HG03558 (cell line): Measurements from ENCODE around the gene HTR2C.
"Not testable (repeated sequence)": the region's sequence is repeated elsewhere in the genome, so short reads cannot be mapped to it uniquely, and the experiment has no call there.

Experiments
- ATAC-seq: cut with Tn5 transposase; IDR thresholded peaks from one replicate; pipeline ENCODE4 v1.9.1; 2021; ENCODE audit warnings: moderate number of reproducible peaks; ENCODE audit not compliant: unreplicated experiment; ENCODE audit errors: extremely low read depth

Gene HTR2C

GRCh38 chrX:114583646-114584374 is at the start of gene HTR2C:
Gene HTR2C, plus strand, starts transcription at chrX:114584086. Its CDS starts 142,851 bp downstream, at chrX:114726937.
- no peak for ATAC-seq

DNA sequence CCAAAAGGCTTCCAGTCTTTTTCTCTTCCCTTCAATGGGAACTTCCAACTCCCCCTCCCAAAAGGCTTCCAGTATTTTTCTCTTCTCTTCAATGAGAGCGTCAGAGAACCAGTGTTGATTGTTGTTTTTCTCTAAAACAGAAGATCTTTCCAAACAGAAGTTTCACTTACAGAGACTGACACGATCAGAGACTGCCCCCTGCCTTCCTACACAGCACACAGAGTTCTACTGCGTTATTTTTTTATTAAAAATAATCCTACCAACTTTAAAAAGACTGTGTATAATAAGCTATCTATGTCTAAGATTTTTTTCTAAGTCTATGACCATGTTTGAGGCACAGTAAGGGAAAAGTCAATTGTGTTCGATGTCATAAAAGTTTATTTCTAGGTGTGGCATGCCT is 3.5 kb upstream of the HTR2C start:
- ATAC-seq = no peak

- ATAC-seq = no peak
Measured at GRCh38 chrX:114581528-114582263, 2.2 kb upstream of the HTR2C start.

DNA sequence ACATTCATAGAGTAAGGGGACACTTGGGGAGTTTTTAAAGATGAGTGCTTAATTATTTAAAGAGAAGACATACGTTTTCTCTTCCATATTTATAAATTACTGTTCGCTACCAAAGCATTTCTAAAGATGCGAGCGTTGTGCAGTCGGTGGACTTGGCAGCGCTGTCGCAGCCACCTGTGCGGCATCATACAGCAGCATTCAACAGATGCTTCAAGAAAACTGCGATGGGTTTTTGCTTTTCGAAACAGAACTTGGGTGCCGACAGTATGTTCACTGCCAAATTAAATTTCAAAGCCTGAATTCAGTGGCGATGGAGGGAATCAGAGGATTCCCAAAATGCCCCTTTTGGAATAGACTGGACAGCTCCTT is 1.6 kb upstream of the HTR2C start:
- no peak for ATAC-seq

GRCh38 chrX:114582698-114583395 is 1.0 kb upstream of the HTR2C start:
- ATAC-seq = no peak

- no peak for ATAC-seq
Measured at GRCh38 chrX:114584375-114584943, 573 bp downstream of the HTR2C start.

- ATAC-seq = no peak
Measured at GRCh38 chrX:114584983-114585842, 1.3 kb downstream of the HTR2C start.

DNA sequence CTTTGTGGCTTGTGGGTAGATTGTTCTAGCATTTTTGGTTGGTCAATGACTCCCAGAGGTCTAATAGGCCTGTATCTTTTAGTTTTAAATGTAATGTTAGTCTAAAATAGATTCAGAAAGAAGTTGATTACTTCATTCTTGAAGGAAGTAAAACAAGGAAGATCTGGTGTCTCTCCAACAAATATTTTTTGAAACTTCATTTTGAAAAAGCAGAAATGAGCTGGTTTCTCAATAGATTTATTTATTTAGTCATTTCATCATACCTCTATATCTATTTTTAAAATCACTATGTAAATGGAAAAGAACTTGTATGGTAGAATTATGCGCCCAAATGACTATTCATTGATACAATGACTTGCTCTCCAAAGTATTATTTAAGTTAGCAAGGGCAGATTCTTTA is 7.2 kb downstream of the HTR2C start:
- ATAC-seq = no peak

DNA sequence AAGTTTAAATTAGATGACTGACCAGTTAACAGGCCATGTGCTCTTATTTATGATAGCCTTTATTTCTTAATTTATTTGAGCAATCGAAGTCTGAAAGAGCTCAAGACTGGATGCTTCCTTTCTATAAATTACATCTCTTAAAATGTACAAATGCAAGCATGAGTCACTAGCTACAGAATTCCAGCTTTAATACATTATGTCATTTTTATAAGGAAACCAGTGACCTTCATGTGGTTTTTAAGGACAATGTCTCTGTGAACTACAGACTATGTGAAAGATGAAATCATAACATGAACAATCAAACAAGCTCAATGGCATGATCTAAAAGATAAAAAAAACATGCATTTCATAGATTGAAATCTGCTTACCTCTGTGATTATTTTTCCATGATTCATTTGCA is 15.4 kb downstream of the HTR2C start:
- ATAC-seq = no peak

GRCh38 chrX:114599911-114600310 is 16.0 kb downstream of the HTR2C start:
- ATAC-seq = no peak

DNA sequence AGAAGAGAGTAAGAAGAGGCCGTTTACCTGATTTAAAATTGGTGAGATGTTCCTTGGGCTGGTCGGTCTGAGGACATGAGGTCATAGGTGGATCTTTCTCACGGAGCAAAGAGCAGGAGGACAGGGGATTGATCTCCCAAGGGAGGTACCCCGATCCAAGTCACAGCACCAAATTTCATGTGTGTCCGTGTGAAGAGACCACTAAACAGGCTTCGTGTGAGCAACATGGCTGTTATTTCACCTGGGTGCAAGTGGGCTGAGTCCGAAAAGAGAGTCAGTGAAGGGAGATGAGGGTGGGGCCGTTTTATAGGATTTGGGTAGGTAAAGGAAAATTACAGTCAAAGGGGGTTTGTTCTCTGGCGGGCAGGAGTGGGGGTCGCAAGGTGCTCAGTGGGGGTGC is 22.7 kb downstream of the HTR2C start:
- not testable (repeated sequence) for ATAC-seq

GRCh38 chrX:114611018-114611619 is 27.2 kb downstream of the HTR2C start:
- ATAC-seq = no peak

GRCh38 chrX:114615765-114616164 is 31.9 kb downstream of the HTR2C start:
- no peak for ATAC-seq

GRCh38 chrX:114619874-114620273 is 36.0 kb downstream of the HTR2C start:
- ATAC-seq = no peak

- peak; percentile 52 for ATAC-seq
Measured at GRCh38 chrX:114626323-114626722, 42.4 kb downstream of the HTR2C start.

DNA sequence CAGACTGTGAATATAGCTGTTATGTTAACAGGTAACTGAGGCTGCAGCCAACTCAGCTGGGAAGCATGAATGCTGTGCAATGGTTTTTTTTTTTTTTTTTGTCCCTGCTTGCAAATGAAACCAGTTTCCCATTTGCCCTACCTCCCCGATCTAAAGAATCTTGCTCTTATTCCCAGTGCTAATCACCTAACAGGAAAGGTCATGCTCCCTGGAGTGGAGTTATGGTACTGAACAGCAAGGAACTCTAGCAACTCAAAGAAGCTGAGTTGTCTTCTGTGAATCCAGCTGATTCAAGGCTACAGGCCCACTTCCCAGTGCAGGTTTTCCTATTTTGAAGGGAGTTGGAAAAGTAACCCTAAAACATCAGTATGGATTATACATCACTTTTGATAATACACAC is 52.1 kb downstream of the HTR2C start:
- no peak for ATAC-seq

GRCh38 chrX:114650351-114650750 is 66.5 kb downstream of the HTR2C start:
- ATAC-seq = no peak

- ATAC-seq = no peak
Measured at GRCh38 chrX:114675365-114675764, 91.5 kb downstream of the HTR2C start.

GRCh38 chrX:114700533-114700932 is 116.6 kb downstream of the HTR2C start:
- not testable (repeated sequence) for ATAC-seq

- ATAC-seq = no peak
Measured at GRCh38 chrX:114709406-114709805, 125.5 kb downstream of the HTR2C start.
